ENCODE data around the gene CNST.
"Not testable (repeated sequence)": the region's sequence is repeated elsewhere in the genome, so short reads cannot be mapped to it uniquely, and the experiment has no call there.

The CNST gene

DNA sequence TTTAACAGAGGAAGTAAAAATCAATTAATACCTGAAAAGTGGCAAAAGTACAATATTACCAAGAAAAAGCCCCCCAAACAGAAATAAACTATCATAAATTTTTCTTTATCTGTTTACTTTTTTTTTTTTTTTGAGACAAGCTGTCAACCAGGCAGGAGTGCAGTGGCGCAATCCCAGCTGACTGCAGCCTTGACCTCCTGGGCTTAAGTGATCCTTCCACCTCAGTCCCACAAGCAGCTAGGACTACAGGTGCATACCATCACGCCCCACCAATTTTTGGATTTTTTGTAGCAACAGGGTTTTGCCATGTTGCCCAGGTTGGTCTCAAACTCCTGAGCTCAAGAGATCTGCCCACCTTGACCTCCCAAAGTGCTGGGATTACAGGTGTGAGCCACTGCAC is 8.2 kb upstream of the CNST start:
- no peak for DNase-seq (ENCODE audit: low spot score)

DNA sequence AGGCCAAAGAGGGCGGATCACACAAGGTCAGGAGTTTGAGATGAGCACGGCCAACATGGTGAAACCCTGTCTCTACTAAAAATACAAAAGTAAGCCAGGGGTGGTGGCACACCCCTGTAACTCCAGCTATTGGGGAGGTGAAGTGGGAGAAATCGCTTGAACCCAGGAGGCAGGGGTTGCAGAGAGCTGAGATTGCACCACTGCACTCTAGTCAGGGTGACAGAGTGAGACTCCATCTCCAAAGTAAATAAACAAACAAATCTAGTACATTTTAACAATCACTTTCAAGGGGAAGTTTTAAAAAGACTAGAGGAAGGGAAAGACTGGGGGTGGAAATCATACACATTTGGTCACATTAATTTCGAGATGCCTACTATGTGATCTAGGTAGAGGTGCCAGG is 6.9 kb upstream of the CNST start:
- no peak for DNase-seq (ENCODE audit: low spot score)

DNA sequence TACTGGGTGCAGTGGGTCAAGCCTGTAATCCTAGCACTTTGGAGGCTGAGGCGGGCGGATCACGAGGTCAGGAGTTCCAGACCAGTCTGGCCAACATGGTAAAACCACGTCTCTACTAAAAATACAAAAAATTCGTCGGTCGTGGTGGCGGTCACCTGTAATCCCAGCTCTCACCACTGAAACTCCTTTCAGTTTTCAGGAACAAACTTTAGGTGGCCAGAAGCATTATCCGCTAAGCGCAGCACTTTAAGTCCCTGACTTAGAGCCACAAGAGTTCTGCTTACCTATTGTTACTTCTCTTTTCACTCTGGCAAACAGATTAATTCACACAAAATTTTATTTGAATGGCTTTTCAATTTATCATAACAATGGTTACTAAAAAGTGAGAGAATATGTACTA is 5.4 kb upstream of the CNST start:
- not testable (repeated sequence) for DNase-seq (ENCODE audit: low spot score)

DNA sequence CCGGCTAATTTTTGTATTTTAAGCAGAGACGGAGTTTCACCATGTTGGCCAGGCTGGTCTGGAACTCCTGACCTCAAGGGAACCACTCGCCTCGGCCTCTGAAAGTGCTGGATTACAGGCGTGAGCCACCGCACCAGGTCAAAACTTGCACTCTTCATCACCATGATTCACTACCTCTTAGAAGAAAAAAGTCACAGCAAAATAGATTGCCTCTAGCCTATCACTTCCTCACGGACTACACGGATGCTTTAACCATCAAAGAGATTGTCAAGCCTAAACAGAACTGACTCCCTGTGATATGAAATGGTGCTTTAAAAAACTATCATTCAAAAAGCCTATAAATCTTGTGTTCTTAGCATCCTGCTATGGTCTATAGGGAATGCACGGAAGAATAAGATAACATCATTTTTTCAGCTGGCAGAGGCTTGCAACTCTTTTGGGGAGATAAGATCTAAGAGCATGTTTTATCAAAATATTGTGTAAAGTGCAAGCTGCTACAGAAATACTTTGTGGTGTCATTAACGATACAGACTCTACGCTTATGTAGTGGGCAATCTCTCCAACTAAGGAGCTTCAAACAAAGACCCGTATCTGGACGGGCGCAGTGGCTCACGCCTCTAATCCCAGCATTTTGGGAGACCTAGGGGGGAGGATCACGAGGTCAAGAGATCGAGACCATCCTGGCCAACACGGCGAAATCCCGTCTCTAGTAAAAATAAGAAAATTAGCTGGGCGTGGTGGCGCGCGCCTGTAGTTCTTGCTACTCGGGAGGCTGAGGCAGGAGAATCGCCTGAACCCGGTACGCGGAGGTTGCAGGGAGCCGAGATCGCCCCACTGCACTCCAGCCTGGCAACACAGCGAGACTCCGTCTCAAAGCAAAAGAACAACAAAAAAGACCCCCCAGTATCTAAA is 1.2 kb upstream of the CNST start:
- no peak for DNase-seq (ENCODE audit: low spot score)

- no peak for DNase-seq (ENCODE audit: low spot score)
Observed at GRCh38 chr1:246565751-246566127, 517 bp upstream of the CNST start.

DNA sequence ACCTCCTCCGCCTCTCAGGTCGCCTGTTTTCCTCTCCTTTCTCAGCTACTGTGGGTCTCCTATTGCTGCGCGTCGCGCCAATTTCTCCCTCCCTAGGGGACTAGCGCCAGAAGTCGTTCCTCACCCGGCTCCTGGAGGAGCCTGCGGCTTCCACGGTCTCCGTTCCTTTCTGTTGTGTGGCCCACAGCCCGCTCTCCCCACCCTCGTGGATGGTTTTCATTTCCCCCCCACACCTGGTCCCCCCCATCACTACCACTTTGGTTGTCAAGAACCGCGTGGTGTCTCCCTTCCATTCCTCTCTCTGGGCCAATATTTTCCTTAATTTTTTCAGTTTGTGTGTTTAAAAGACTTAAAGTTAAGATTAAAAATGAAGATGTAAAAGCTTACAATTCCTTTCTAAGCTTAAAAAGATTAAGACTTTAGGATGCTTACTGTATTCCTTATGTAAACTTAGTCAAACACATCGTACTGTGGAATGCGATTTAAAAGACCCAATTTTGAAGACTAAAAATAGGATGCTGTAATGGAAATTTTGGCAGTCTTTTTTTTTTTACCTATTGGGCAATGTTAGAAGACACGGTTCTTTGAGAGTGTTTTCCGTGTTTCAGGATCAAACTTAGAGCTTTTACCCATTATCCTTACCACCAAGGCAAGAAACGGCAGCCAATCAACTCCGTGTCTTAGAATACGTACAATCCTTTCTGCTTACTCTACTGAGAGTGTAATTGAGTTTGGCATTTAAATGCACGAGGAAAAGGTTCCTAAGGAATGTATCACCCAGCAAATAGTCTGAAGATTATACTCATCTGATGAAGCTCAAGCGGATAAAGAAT is 773 bp downstream of the CNST start:
- peak; percentile 24 for DNase-seq (ENCODE audit: low spot score)

DNA sequence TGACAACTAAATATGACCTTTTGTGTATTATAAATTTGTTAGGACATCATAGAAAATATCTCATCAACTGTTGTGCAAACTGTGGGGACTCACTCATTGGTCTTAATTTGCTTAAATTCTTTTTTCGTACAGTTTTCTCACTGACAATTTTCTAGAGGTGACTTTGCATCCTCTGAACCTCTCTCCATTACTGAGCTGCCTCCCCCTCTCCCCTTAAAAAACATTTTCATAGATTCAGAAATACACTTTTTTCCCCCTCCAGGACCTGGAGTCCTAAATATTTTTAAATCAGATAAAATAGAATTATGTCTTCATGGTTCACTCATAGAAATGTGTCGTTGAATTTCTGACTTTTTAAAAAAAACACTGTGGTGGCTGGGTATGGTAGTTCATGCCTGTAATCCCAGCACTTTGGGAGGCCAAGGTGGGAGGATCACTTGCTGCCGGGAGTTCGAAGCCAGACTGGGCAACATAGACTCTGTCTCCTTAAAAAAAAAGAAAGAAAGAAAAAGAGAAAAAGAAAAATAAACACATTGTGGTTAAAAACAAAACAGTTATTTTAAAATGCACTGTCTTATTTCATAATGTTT is 1.5 kb downstream of the CNST start:
- DNase-seq (ENCODE audit: low spot score), result no peak

DNA sequence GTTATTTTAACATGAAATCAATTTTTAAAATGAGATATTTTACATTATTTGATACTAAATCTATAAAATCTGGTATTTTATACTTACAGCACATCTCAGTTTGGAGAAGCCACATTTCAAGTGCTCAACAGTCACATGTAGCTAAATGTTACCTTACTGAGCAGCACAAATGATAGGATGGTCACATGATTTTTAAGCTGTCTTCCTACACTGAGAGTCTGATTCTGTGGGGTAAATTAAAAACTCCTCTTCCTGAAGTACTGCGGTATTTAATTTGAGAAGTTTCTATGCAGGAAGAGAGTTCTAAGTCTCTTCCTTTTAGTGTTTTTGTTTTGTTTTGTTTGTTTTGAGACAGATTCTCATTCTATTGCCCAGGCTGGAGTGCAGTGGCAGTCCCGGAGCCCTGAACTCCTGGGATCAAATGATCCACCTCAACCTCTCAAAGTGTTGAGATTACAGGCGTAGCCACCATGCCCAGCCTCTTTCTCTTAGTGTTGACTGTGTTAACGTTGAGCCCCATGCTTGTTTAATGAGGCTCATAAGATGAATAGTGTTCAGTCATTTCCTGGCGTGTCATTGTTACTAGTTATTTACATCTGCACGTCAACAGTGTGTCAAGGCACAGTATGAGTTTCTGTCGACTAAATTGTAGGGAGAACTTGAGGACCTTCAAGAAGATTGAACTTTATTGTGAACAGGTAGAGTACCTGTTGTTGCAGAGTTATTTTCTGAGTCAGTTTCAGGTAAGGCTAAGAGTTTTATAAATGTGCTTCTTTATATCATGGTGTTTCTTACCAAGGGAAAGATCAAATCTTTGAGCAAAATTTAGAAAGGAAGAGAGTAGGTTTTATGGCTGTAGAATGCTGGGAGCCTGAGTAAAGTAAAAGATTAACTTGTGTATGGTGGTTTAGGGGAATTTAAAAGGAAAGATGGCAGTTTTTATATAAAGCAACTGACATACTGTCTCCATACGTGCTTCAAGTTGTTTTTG is 3.3 kb downstream of the CNST start:
- no peak for DNase-seq (ENCODE audit: low spot score)

DNA sequence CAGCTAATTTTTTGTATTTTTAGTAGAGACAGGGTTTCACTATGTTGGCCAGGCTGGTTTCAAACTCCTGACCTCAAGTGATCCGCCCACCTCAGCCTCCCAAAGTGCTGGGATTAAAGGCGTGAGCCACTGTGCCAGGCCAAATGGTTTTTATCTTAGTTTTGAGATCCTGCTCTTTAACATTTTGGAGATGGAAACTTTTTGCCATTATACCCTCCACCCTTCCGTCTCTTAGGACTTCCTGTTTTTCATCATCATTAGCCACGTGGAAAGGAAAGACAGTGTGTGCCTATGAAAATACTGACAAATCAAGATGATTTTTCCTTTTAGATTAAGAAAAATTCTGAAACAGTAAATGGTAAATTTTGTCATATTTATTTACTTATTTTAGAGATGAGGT is 5.1 kb downstream of the CNST start:
- DNase-seq (ENCODE audit: low spot score), result not testable (repeated sequence)

- DNase-seq (ENCODE audit: low spot score), result no peak
Observed at GRCh38 chr1:246571953-246572352, 5.7 kb downstream of the CNST start.

DNA sequence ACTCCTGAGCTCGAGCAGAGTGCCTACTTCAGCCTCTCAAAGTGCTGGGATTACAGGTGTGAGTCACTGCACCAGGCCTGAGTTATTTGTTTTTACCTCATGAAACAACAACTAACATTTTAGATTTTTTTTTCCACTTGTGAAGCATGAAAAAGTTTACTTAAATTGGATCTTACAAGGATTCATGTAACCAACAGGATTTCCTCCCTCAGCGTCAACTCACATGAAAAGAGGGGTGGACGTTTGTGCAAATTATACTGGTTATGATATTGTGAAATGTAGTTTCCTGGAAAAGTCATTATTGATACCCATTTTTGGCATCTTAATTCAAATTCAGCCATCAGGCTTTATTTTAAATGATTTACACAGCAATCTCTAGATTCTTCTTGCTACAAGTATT is 6.5 kb downstream of the CNST start:
- DNase-seq (ENCODE audit: low spot score), result no peak

DNA sequence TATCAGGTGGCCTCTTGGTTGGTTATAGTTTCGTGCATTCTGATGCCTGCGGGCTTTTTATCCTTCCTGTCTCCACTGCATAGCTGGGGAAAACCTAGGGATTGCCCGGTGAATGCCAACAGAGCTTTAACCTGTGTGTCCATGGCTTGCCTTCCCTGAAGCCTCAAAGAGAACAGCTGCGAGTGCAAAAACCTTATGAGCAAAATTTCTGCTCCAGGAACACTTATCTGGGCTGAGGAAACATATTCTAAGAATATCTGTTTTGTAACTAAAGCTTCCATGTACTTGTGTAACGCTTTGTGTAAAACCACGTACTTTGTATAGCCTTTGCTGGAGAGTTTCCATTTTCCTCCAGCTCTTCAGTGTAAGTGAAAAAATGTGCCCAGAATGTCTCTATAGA is 7.2 kb downstream of the CNST start:
- DNase-seq (ENCODE audit: low spot score), result no peak

DNA sequence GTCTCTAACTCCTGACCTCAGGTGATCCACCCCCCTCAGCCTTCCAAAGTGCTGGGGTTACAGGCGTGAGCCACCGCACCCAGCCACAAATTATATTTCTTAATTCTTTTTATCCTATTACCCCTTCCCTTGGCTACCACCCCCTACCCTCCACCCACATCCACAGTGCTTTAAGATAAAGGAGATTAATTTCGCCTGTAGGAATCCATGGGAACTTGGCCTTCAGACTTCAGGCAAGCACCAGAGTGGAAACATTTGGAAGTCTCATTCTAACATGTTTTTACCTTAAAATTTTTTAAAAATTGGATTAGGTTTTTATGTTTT is 10.4 kb downstream of the CNST start:
- no peak for DNase-seq (ENCODE audit: low spot score)

GRCh38 chr1:246577082-246577719 is 10.9 kb downstream of the CNST start:
- DNase-seq (ENCODE audit: low spot score), result no peak

- no peak for DNase-seq (ENCODE audit: low spot score)
Observed at GRCh38 chr1:246577720-246578106, 11.5 kb downstream of the CNST start.

DNA sequence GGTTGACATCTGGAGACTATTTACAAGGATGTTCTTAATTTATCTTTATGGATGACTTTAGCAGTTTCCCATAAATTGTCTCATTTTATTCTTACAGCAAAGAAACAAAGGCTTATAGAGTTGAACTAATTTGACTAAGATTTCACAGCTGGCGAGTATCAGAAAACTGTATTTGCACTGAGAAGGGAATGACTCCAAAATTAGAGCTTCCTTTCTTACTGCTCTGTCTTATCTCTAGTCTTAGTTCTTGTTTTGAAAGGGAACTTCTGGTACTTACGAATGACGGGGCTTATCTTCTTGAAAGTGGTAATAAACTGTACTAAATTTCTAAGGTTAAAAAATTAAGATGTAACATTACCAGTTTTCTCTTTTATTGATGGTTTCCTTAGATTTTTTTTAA is 13.6 kb downstream of the CNST start:
- no peak for DNase-seq (ENCODE audit: low spot score)

DNA sequence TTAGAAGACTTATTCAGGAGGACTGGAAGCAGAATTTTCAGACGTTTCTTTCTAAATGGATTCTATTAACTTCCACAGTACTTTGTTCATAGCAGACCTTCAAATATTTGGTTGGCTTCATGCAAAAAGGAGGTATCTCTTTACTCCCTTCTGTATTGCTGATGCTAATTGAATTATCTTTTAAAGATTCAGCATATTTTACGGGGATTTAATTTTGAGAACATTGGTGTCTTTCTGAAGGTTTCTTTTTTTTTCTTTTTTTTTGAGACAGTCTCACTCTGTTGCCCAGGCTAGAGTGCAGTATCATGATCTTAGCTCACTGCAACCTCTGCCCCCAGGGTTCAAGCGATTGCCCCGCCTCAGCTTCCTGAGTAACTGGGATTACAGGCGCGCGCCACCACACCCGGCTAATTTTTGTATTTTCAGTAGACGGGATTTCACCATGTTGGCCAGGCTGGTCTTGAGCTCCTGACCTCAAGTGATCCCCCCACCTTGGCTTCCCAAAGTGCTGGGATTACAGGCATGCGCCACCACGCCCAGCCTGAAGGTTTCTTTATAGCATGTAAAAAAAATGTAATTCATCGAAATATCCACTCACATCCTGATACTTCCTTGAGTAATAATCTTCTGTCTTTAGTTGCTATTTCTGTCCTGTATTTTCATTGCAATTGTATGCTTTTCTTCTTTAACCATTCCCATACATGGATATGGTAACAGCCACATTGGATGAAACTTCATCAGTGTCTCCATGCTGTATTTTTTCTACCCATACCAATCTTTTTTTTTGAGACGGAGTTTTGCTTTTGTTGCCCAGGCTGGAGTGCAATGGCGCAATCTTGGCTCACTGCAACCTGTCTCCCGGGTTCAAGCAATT is 14.5 kb downstream of the CNST start:
- DNase-seq (ENCODE audit: low spot score), result no peak

DNA sequence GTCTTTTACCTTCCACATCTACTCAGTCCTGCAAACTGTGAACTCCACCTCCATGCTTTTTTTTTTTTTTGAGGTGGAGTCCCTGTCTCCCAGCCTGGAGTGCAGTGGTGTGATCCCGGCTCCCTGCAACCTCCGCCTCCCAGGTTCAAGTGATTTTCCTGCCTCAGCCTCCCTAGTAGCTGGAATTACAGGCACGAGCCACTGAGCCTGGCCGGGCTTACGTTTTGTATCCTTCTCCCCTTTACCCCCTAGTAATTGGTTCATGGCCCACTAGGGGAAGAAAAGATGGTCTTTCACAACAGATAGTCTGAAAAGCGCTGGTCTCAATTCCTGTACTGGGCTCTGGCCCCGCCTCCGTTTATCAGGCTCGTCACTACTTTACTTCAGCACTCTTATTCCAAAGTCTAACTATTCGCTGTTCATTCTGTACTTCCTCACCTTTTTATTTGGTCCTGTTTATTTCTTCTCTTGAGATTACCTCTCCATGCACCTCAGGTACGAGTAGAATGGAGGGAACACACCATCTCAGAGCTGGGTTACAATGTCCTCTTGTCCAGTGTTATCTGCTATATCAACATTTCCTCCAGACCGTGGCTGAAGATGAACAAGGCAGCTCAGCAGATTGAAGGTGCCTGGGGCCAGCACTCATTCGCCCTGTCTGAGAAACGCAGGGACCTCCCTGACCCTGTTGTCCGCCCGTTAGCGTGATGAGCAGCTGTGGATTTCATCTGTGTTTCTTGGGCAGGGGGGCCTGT is 16.2 kb downstream of the CNST start:
- no peak for DNase-seq (ENCODE audit: low spot score)

DNA sequence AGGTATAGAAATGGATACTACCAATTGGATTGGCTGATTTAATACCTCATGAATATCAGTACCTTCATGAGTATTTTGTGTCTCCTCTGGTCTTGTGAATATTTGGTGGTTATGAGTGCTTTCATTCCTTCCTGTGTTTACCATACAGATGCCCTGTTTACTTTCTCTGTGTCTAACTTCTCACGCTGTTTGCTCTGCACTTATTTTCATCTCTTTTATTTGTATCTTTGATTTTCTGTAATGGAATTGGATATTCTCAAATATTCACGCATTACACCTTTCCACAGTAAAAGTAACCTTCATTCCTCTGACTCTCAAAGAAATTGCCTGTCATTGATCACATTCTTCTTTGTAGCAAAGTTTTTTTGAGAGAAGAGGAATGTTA is 16.8 kb downstream of the CNST start:
- DNase-seq (ENCODE audit: low spot score), result no peak

Measured in SW480 (cell line).